Measurements from ENCODE around the gene ABI1. TPM values are rescaled to one million over a fixed set of nuclear protein-coding genes. Genes with fewer than 3 reads are reported as not detected.

The ABI1 gene
- total RNA-seq, 3 donors from 2014 or later (not counting 1 experiment from before 2014, with no cell fraction given): 94.8 to 116 (median 113) TPM

DNA sequence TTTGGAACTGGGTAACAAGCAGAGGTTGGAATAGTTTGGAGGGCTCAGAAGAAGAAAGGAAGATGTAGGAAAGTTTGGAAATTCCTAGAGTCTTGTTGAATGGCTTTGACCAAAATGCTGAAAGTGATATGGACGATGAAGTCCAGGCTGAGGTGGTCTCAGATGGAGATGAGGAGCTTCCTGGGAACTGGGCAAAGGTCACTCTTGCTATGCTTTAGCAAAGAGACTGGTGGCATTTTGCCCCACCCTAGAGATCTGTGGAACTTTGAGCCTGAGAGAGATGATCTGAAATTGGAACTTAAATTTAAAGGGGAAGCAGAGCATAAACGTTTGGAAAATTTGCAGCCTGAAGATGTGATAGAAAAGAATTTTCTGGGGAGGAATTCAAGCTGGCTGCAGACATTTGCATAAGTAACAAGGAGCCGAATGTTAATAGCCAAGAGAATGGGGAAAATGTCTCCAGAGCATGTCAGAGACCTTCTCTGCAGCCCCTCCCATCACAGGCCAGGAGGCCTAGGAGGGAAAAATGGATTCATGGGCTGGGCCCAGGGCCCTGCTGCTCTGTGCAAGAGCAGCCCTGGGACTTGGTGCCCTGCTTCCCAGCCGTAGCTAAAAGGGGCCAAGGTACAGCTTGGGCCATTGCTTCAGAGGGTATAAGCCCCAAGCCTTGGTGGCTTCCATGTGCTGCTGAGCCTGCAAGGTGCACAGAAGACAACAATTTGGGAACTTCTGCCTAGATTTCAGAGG lies 159.7 kb downstream of the ABI1 start:
- Mint-ChIP-seq H3K9me3 (no peaks in the 10 kb centered on the region), H3K27ac (no peak overlapping the region), H3K4me1 (peaks cover 28 to 32% of the 10 kb centered on the region in 2 donors), H3K36me3 (no peaks in the 10 kb centered on the region), H3K27me3 (ENCODE audit: low read depth in 2 of 2) (no peaks in the 10 kb centered on the region), H3K4me3 (no peak overlapping the region)
- peaks cover 17% of the 10 kb centered on the region for H3K4me1 ChIP-seq (ENCODE audit: control insufficient read depth, insufficient read depth, low read length)
- TF ChIP-seq, protein P1, sequence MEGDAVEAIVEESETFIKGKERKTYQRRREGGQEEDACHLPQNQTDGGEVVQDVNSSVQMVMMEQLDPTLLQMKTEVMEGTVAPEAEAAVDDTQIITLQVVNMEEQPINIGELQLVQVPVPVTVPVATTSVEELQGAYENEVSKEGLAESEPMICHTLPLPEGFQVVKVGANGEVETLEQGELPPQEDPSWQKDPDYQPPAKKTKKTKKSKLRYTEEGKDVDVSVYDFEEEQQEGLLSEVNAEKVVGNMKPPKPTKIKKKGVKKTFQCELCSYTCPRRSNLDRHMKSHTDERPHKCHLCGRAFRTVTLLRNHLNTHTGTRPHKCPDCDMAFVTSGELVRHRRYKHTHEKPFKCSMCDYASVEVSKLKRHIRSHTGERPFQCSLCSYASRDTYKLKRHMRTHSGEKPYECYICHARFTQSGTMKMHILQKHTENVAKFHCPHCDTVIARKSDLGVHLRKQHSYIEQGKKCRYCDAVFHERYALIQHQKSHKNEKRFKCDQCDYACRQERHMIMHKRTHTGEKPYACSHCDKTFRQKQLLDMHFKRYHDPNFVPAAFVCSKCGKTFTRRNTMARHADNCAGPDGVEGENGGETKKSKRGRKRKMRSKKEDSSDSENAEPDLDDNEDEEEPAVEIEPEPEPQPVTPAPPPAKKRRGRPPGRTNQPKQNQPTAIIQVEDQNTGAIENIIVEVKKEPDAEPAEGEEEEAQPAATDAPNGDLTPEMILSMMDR (IDR thresholded peaks at IDR 0.05): no peak
- no peaks in the 10 kb centered on the region for H3K27me3 ChIP-seq (ENCODE audit: control insufficient read depth, insufficient read depth, low read length)
- ATAC-seq (no peak), DNase-seq (no peak)
- H3K36me3 ChIP-seq (ENCODE audit: control insufficient read depth, insufficient read depth, low read length): no peaks in the 10 kb centered on the region
- H3K4me3 ChIP-seq (ENCODE audit: low read length): no peak overlapping the region
- intact Hi-C loops (cut with micrococcal nuclease): no loop called here
- H3K27ac ChIP-seq (ENCODE audit: low read length): no peak overlapping the region
- no peaks in the 10 kb centered on the region for H3K9me3 ChIP-seq (ENCODE audit: control insufficient read depth, insufficient read depth, low read length)
- 80% methylated on average over 4 of the region's 4 CpGs for WGBS (ENCODE audit: insufficient coverage)

DNA sequence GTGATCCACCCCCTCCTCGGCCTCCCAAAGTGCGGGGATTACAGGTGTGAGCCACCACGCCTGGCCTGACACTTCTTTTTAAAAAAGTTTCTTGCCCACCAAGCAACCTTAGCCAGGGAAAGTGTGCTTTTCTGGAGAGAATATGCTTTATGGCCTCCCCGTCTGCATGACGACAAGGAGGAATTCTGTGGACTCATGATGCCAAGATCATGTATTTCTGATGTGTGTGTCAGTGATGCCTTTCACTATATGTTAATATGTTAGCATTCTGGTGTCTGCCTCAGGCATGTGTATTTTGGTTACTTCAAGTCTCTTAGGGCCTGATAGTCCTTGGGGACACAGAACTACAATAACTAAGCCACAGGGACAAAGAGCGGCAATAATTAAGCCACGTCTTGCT lies 161.1 kb downstream of the ABI1 start:
- no peaks in the 10 kb centered on the region for H3K27me3 Mint-ChIP-seq (ENCODE audit: low read depth in 2 of 2)
- H3K9me3 Mint-ChIP-seq: no peaks in the 10 kb centered on the region
- H3K4me1 ChIP-seq (ENCODE audit: control insufficient read depth, insufficient read depth, low read length): peaks cover 15% of the 10 kb centered on the region
- 96% methylated on average over 7 of the region's 7 CpGs for WGBS (ENCODE audit: insufficient coverage)
- H3K27ac Mint-ChIP-seq: no peak overlapping the region
- H3K27ac ChIP-seq (ENCODE audit: low read length): no peak overlapping the region
- H3K9me3 ChIP-seq (ENCODE audit: control insufficient read depth, insufficient read depth, low read length): no peaks in the 10 kb centered on the region
- H3K4me1 Mint-ChIP-seq: peaks cover 24 to 28% of the 10 kb centered on the region in 2 donors
- no peaks in the 10 kb centered on the region for H3K36me3 Mint-ChIP-seq
- intact Hi-C loops (cut with micrococcal nuclease): no loop called here
- H3K27me3 ChIP-seq (ENCODE audit: control insufficient read depth, insufficient read depth, low read length): no peaks in the 10 kb centered on the region
- H3K4me3 Mint-ChIP-seq: no peak overlapping the region
- TF ChIP-seq, protein P1 (IDR thresholded peaks at IDR 0.05): no peak
- ATAC-seq (no peak), DNase-seq (no peak)
- H3K4me3 ChIP-seq (ENCODE audit: low read length): no peak overlapping the region
- H3K36me3 ChIP-seq (ENCODE audit: control insufficient read depth, insufficient read depth, low read length): no peaks in the 10 kb centered on the region

DNA sequence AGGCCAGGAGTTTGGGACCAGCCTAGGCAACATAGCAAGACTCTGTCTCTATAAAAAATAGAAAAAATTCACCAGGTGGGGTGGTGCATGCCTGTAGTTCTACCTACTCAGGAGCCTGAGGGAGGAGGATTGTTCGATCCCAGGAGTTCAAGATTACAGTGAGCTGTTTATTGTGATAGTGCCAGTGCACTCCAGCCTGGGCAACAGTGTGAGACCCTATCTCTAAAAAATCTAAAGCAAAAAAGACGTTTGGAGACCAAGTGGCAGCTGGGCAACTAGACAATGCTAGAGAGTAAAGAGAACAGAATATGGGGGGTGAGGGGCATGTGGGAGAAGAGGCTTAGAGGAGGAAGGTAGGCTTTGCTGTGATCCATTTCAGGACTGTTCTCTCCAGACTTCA lies 161.8 kb downstream of the ABI1 start:
- 84% methylated on average over 2 of the region's 2 CpGs for WGBS (ENCODE audit: insufficient coverage)

More for the DNA sequence above, 161.8 kb downstream of the ABI1 start:
- H3K27me3 ChIP-seq (ENCODE audit: control insufficient read depth, insufficient read depth, low read length): no peaks in the 10 kb centered on the region
- H3K9me3 ChIP-seq (ENCODE audit: control insufficient read depth, insufficient read depth, low read length): no peaks in the 10 kb centered on the region
- TF ChIP-seq, protein P1 (IDR thresholded peaks at IDR 0.05): no peak
- Mint-ChIP-seq H3K9me3 (no peaks in the 10 kb centered on the region), H3K36me3 (no peaks in the 10 kb centered on the region), H3K27ac (no peak overlapping the region), H3K4me3 (peak overlapping the region; percentile 94), H3K4me1 (peaks cover 24 to 28% of the 10 kb centered on the region in 2 donors), H3K27me3 (ENCODE audit: low read depth in 2 of 2) (no peaks in the 10 kb centered on the region)
- DNase-seq: no peak
- intact Hi-C loops (cut with micrococcal nuclease): no loop called here
- no peak overlapping the region for H3K27ac ChIP-seq (ENCODE audit: low read length)
- ATAC-seq: no peak
- H3K36me3 ChIP-seq (ENCODE audit: control insufficient read depth, insufficient read depth, low read length): no peaks in the 10 kb centered on the region
- no peak overlapping the region for H3K4me3 ChIP-seq (ENCODE audit: low read length)
- peaks cover 15% of the 10 kb centered on the region for H3K4me1 ChIP-seq (ENCODE audit: control insufficient read depth, insufficient read depth, low read length)

All from natural killer cell (primary cell).